B cell (primary cell): ENCODE data around the gene MYMX. TPM values are rescaled to one million over a fixed set of nuclear protein-coding genes. Genes with fewer than 3 reads are reported as not detected.

Experiments used
- ATAC-seq: fragments of 200-7000 bp; cut with Tn5 transposase; one replicate; pipeline ENCODE4 v1.10.0; 2021; ENCODE audit warnings: low read depth, mild to moderate bottlenecking, moderate number of reproducible peaks, moderate library complexity
- CTCF ChIA-PET: fragments of 350-600 bp; sonication (Branson Sonifier 250); formaldehyde crosslinking; loops from one replicate; lab custom pipeline; 2021; ENCODE audit warnings: antibody characterized with exemption, inconsistent platforms; lab: Charles Lee
- POLR2A ChIA-PET: fragments of 350-600 bp; sonication (Branson Sonifier 250); formaldehyde crosslinking; loops from one replicate; lab custom pipeline; 2021; ENCODE audit warnings: antibody characterized with exemption; lab: Charles Lee
- DNase-seq: peaks from one replicate; pipeline ENCODE4 v3.0.0; 2013
- H2AFZ ChIP-seq: 2 replicates; pipeline ENCODE4 v1.6.1; 2012; ENCODE audit warnings: mild to moderate bottlenecking, low read depth, low read length; ENCODE audit not compliant: insufficient read depth, poor library complexity, severe bottlenecking
- H3K27ac ChIP-seq, 2 donors: 1 replicate in 1 of 2; 2 replicates in 1 of 2; pipeline ENCODE4 v1.5.1; 2012 to 2013; ENCODE audit warnings: low read length in 2 of 2, mild to moderate bottlenecking in 2 of 2, moderate library complexity in 1 of 2
- H3K27me3 ChIP-seq, 4 experiments: fragments of 200-600 bp in 1 of 4; sonication (generic) in 1 of 4; replicated peaks in 1 of 4; 1 replicate in 2 of 4; 2 replicates in 2 of 4; pipeline versions ENCODE4 v1.6.1 to v1.7.0; 2013 to 2016; ENCODE audit warnings: low read length in 3 of 4, mild to moderate bottlenecking in 2 of 4, mixed read lengths in 1 of 4, moderate library complexity in 1 of 4; ENCODE audit not compliant: insufficient read depth in 4 of 4, control insufficient read depth in 3 of 4; ENCODE audit errors: control extremely low read depth in 1 of 4
- H3K36me3 ChIP-seq, 2 experiments: replicated peaks in 1 of 2; 1 replicate in 1 of 2; 2 replicates in 1 of 2; pipeline versions ENCODE4 v1.6.1 to v1.7.1; 2013; ENCODE audit warnings: low read length in 1 of 2; ENCODE audit not compliant: insufficient read depth in 2 of 2, control insufficient read depth in 1 of 2; ENCODE audit errors: control extremely low read depth in 1 of 2, extremely low read depth in 1 of 2
- H3K4me1 ChIP-seq, 2 donors: fragments of 200-600 bp in 1 of 2; sonication (generic) in 1 of 2; 1 replicate in 1 of 2; 2 replicates in 1 of 2; pipeline versions ENCODE4 v1.5.1 to v1.6.1; 2013 to 2017; ENCODE audit warnings: low read length in 2 of 2; ENCODE audit not compliant: control insufficient read depth in 2 of 2, insufficient read depth in 2 of 2
- H3K4me2 ChIP-seq: replicated peaks from 2 replicates; pipeline ENCODE3; 2012; ENCODE audit warnings: mild to moderate bottlenecking, low read depth, low read length; ENCODE audit not compliant: poor library complexity, severe bottlenecking
- H3K4me3 ChIP-seq, 5 experiments: fragments of 200-600 bp in 1 of 5; sonication (generic) in 1 of 5; 1 replicate in 3 of 5; 2 replicates in 2 of 5; pipeline versions ENCODE4 v1.5.1 to v1.7.0; 2011 to 2016; ENCODE audit warnings: low read length in 4 of 5, mild to moderate bottlenecking in 4 of 5, low read depth in 2 of 5, control low read depth in 1 of 5, moderate library complexity in 1 of 5; ENCODE audit not compliant: insufficient read depth in 1 of 5; ENCODE audit errors: control extremely low read depth in 1 of 5, extremely low read depth in 1 of 5
- H3K79me2 ChIP-seq: fragments of 200-600 bp; sonication (generic); one replicate; pipeline ENCODE4 v1.6.0; 2016; ENCODE audit warnings: low read length; ENCODE audit not compliant: control insufficient read depth, insufficient read depth
- H3K9ac ChIP-seq: fragments of 200-600 bp; sonication (generic); 2 replicates; pipeline ENCODE4 v1.6.1; 2017; ENCODE audit warnings: mild to moderate bottlenecking, low read length, moderate library complexity
- H3K9me3 ChIP-seq, 3 donors: one replicate each; pipeline versions ENCODE4 v1.6.1 to v1.7.1; 2013; ENCODE audit warnings: low read length in 2 of 3; ENCODE audit not compliant: control insufficient read depth in 2 of 3, insufficient read depth in 1 of 3; ENCODE audit errors: control extremely low read depth in 1 of 3
- H4K20me1 ChIP-seq: 2 replicates; pipeline ENCODE4 v1.6.0; 2012; ENCODE audit warnings: mild to moderate bottlenecking, low read length; ENCODE audit not compliant: insufficient read depth, control insufficient read depth, poor library complexity, severe bottlenecking
- H3K27ac Mint-ChIP-seq: one replicate; pipeline ENCODE4 v1.8.0; 2021; ENCODE audit warnings: mixed read lengths
- H3K27me3 Mint-ChIP-seq: one replicate; pipeline ENCODE4 v1.8.0; 2021; ENCODE audit warnings: mixed read lengths
- H3K4me1 Mint-ChIP-seq: one replicate; pipeline ENCODE4 v1.8.0; 2021; ENCODE audit warnings: mixed read lengths
- H3K4me3 Mint-ChIP-seq: one replicate; pipeline ENCODE4 v1.8.0; 2021; ENCODE audit warnings: mixed read lengths
- H3K9me3 Mint-ChIP-seq: one replicate; pipeline ENCODE4 v1.8.0; 2022; ENCODE audit warnings: mixed read lengths; ENCODE audit not compliant: insufficient read depth
- CTCF ChIP-seq: fragments of 200-600 bp; IDR thresholded peaks from one replicate; pipeline ENCODE4 v1.8.0; 2022; ENCODE audit warnings: antibody characterized with exemption, mild to moderate bottlenecking
- EZH2 ChIP-seq: IDR thresholded peaks from 2 replicates; pipeline ENCODE4 v1.6.1; 2012; ENCODE audit warnings: borderline replicate concordance, low read depth, mild to moderate bottlenecking, moderate library complexity, low read length; ENCODE audit not compliant: insufficient read depth, poor library complexity, severe bottlenecking
- WGBS: methylation state at CpG from one replicate; pipeline ENCODE4 v1.1.5; 2013; ENCODE audit warnings: missing lambda C conversion rate; ENCODE audit not compliant: insufficient coverage; 5-methylcytosine and 5-hydroxymethylcytosine counted together
- intact Hi-C: fragments of 100-400 bp; cut with micrococcal nuclease; formaldehyde crosslinking; loops from one replicate; pipeline ENCODE4 v1.10.0; 2022
- polyA plus RNA-seq: library from polyadenylated mRNA; depleted of rRNA; stranded (reverse); fragments of >200 nt; gene quantifications from 2 replicates; pipeline ENCODE4 v1.2.3, GENCODE V29; 2012
- total RNA-seq, 2 donors: library from RNA; stranded (reverse); fragments of 120-200 nt in 1 of 2; gene quantifications; 1 replicate in 1 of 2; 2 replicates in 1 of 2; pipeline versions ENCODE4 v1.2.3 to v1.2.4, GENCODE V29; 2013 to 2022

Gene MYMX
- total and polyA plus RNA-seq, 2 donors (not counting 1 experiment from before 2014, with no cell fraction given) = not detected

- intact Hi-C loops = no loop called here
- Histone ChIP-seq H3K4me1 (peaks cover 6 to 14% of the 10 kb centered on the region in 2 donors), H3K36me3 (no peaks in the 10 kb centered on the region), H4K20me1 (no peaks in the 10 kb centered on the region), H3K9ac (no peak overlapping the region), H3K9me3 (no peaks in the 10 kb centered on the region), H3K4me3 (no peak overlapping the region), H3K4me2 (no peak overlapping the region), H3K79me2 (no peaks in the 10 kb centered on the region), H2AFZ (no peak overlapping the region), H3K27me3 (no peaks in the 10 kb centered on the region), H3K27ac (no peak overlapping the region)
- H3K27me3 Mint-ChIP-seq = no peaks in the 10 kb centered on the region
- no peak overlapping the region for H3K27ac Mint-ChIP-seq
- H3K9me3 Mint-ChIP-seq = no peaks in the 10 kb centered on the region
- POLR2A ChIA-PET = interaction anchor here (0.6 to 1.2 kb wide), 3 partner anchors 12 to 1716 kb away, joined by 3 to 4 read pairs (median 4); partner anchors contain the start of gene HSP90AB1
- no peak for TF ChIP-seq CTCF
- TF ChIP-seq EZH2 = no peak
- peaks cover 15% of the 10 kb centered on the region for H3K4me1 Mint-ChIP-seq
- DNase-seq (no peak), ATAC-seq (no peak)
- H3K4me3 Mint-ChIP-seq = no peak overlapping the region
- WGBS = 80% methylated on average over 5 of the region's 6 CpGs
- CTCF ChIA-PET = interaction anchor here (0.7 to 4.5 kb wide), 10 partner anchors 8 to 137 kb away, joined by 3 to 37 read pairs (median 8); partner anchors contain the start of genes HSP90AB1 and SLC29A1
Measured at GRCh38 chr6:44235269-44235668, 18.5 kb downstream of the MYMX start.

- ChIA-PET POLR2A (interaction anchor here (0.5 to 1.2 kb wide), 5 partner anchors 11 to 1717 kb away, joined by 3 to 6 read pairs (median 4); partner anchors contain the start of gene HSP90AB1), CTCF (interaction anchor here (0.6 to 4.5 kb wide), 11 partner anchors 9 to 1686 kb away, joined by 3 to 37 read pairs (median 5); partner anchors contain the start of genes AARS2, HSP90AB1 and SLC29A1)
- H3K4me1 Mint-ChIP-seq = peaks cover 15% of the 10 kb centered on the region
- Histone ChIP-seq H4K20me1 (no peaks in the 10 kb centered on the region), H3K9me3 (no peaks in the 10 kb centered on the region), H3K9ac (no peak overlapping the region), H3K4me1 (peaks cover 6 to 14% of the 10 kb centered on the region in 2 donors), H3K36me3 (no peaks in the 10 kb centered on the region), H2AFZ (no peak overlapping the region), H3K4me2 (no peak overlapping the region), H3K79me2 (no peaks in the 10 kb centered on the region), H3K27ac (no peak overlapping the region), H3K4me3 (no peak overlapping the region), H3K27me3 (no peaks in the 10 kb centered on the region)
- ATAC-seq (no peak), DNase-seq (no peak)
- intact Hi-C loops = no loop called here
- H3K4me3 Mint-ChIP-seq = no peak overlapping the region
- WGBS = 100% methylated on average over 5 of the region's 6 CpGs
- H3K27ac Mint-ChIP-seq = no peak overlapping the region
- no peak for TF ChIP-seq CTCF
- no peak for TF ChIP-seq EZH2
- no peaks in the 10 kb centered on the region for H3K27me3 Mint-ChIP-seq
- H3K9me3 Mint-ChIP-seq = no peaks in the 10 kb centered on the region
Measured at GRCh38 chr6:44235891-44236516, 19.3 kb downstream of the MYMX start.
